GM15510 (cell line): ENCODE data around the gene VHLL.
A peak's percentile ranks its signal among the peaks of the same experiment; 100 is the strongest.

Experiments used
- POLR2A ChIP-seq: IDR thresholded peaks from 3 replicates; pipeline ENCODE4 v1.6.1; 2011; ENCODE audit warnings: borderline replicate concordance; ENCODE audit not compliant: insufficient read length; ENCODE audit errors: extremely low read depth

VHLL gene

DNA sequence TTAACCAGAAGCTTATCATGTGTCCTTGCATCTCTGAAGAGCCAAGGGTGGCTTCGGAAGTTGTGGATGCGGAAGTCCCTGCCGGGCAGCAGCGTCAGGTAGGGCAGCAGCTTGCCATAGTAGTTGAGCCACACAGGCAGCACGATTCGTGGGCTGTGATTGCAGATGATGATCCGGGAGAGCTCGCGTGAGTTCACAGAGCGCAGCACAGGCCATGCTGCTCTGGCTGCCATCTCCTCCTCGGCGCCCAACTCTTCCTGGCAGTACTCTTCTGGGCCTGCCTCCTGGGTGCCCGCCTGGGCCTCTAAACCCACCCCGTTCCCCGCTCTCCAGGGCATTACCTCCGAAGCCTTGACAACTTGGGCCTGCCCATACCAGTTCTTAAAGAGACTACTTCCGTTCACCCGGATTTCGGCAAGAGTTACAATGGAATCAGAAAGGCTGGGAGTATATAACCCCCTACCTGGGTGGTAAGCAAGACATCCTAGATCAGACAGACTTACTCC is at the start of gene VHLL:
Gene VHLL (minus strand): TSS at position 456 of the 506 bp plus-strand sequence. CDS start 118 bp downstream, at position 338.
- TF ChIP-seq POLR2A, result no peak

DNA sequence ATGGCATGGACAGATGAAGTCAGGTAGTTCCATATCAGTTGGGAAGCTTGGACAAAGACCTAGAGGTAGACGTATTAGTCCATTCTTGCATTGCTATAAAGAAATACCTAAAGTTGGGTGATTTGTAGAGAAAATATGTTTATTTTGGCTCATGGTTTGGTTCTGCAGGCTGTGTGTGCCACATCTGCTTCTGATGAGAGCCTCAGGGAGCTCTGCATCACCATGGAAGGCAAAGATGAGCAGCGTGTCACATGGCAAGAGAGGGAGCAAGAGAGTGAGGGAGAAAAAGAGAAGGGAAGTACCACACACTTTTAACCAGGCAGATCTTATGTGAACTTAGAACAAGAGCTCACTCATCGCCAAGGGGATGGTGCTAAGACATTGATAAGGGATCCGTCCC is 48.2 kb upstream of the VHLL start:
- TF ChIP-seq POLR2A, result no peak

DNA sequence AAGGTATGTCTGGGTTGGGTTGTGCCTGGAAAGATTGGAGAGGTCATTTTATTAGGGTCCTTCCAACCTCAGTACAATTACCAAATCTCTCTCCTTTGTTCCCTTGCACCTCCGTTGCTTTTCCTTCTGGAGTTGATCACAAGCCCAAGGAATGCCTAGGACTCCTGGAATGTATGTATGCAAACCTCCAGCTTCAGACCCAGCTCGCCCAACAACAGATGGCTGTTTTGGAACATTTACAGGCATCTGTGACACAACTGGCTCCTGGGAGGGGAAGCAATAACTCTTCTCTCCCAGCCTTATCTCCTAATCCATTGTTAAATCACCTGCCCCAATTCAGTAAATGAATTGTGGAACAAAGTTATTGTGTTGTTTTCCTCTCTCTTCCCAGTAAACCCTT is 47.5 kb upstream of the VHLL start:
- TF ChIP-seq POLR2A, result no peak

DNA sequence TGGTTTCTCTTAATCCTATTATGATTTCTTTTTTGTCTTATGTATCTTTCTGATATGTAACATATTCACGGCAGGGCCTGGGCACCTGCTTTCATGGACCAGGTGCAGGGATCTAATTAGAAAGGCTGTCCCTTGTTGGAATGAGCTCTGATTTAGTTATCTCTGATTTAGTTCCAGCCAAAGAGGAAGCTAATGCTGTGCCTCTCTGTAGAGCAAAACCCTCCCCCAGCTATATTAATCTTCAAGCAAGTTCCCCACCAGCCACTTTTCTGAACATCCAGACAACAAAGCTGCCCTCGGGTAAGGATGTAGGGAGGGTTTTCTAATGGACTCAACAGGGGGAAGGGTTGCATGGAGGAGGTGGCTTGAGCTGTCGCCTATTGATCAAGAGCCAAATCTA is 45.3 kb upstream of the VHLL start:
- no peak for TF ChIP-seq POLR2A

DNA sequence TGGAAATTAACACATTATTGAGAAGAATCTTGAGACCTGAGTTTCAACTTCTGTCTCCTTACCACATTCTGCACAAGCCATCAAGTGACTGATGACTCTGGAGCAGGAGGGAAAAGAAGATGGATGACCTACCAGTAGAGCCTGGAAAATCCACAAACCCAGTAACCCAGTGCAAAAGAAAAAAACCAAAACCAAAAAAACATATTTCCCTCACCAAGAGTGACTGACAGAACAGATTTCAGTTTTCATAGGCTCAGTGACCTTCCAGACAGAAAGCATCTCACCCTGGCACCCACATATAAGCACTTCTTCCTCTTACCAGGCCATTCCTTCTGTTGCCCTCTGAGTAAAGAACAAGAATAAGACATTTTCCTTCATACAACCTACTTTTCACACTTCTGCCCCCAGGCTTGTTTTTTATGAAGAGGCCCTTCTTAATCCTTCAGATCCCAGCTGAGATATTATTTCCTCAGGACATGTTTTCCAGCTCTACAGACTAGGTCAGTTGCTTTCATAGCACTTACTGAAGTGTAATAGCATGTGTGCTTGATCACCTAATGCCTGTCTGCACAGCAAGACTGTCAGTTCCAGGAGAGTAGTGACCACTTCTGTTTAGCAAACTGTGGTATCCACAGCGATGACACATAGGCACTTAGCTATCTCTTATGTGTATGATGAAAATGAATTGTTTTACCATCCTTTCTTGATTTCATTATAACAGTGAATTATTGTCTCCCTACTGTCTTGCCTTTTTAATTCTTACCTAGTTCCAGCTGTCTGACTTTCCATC is 43.3 kb upstream of the VHLL start:
- no peak for TF ChIP-seq POLR2A

DNA sequence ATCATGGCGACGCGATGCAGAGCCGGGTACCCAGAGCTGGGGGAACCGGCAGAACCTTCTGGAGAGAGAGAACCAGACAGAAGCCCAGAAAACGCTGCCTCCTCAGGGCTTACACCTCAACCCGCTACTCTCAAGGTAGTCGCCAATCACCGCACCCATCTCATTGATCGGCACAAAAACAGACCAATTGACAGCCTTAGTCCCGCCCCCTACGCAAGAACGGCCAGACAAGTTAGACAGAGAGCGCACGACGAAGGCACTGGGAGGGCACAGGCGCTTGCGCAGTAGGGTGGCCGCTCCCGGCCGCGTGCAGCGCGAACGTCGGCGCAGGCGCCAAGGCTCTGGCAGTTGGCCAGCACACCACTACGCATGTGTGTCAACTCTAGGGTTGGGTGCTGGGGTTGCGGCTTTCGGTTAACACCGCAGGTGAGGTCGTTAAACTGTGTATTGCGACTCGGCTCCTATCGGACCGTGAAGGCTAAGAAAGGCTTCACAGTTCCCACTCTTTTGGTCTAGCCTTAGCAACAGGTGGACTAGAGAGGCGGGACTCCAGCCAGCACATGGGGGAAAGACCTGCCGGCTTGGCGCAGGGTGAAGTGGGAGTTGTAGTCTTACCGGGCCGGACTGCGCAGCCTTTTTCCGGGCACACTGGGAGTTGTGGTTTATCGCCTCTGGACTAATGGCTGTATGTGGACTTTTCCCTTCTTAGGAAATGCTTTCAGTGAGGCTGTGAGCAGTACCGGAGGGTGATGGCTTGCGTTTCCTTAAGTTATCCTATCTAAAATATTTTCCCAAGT is 39.3 kb upstream of the VHLL start, which contains the start of the genes CCT3 and TSACC:
Gene CCT3 (minus strand): TSS at position 113 of the 797 bp plus-strand sequence. CDS start 108 bp downstream, at position 5.
Gene TSACC (plus strand): TSS at position 347 of the 797 bp plus-strand sequence. CDS start 1,232 bp downstream, outside the sequence.
- peak; percentile 87 for TF ChIP-seq POLR2A

DNA sequence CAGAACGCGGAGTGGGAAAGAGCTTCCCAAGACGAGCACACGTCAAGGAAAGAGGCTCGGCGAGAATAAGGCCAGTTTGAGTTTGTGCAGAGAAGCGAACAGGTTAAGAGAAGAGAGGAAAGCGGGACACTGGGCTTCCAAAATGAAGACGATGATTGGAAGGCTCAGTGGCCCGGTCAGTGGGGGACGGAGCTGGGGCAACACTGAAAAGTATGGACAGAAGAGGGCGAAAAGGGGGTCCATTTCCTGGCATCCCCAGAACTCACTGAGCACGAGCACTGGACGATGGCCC is 38.7 kb upstream of the VHLL start:
- TF ChIP-seq POLR2A, result no peak

DNA sequence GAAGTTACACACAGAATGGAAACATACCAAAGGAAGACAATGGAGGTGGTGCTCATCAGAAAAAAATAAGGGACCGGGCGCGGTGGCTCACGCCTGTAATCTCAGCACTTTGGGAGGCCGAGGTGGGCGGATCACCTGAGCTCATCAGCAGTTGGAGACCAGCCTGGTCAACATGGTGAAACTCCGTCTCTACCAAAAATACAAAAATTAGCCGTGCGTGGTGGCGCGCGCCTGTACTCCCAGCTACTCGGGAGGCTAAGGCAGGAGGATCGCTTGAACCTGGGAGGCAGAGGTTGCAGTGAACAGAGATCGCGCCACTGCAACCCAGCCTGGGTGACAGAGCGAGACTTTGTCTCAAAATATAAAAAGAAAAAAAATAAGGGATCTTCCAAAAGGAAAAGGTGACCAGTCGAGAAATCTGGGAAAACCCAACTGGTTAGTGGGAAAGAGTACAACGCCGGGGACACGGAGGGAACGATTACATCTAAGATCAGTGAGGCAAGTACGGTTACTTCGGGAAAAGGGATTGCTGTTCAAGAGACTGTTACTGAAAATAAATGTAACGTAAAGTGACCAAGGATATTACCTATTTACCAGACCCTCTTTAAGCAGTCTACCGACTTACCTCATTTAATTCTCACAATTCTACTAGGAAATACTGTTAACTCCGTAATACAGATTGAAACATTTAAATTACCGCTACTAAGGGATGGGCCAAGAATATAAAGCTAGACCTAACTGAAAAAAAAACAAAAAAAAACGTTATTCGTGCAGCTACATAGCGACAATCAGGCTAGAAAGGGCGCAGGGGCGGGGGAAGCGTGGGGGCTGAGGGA is 38.2 kb upstream of the VHLL start:
- TF ChIP-seq POLR2A, result no peak

DNA sequence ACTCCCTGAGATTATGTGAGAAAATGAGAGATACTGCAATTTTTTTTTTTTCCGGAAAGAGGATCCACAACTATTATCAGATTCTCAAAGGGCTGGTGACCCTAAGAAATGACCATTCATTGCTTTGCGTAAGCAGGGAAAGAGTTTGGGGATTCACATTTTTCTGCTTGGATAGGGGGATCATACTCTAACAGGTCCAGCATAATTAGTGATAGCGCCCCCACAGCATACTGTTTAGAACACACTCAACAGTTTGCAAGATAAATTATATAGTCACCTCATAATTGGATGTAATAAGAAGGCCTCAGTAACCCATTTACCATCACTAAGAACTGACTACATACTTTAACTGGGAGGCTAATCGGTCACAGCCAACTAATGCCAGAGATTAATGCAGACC is 37.1 kb upstream of the VHLL start:
- TF ChIP-seq POLR2A, result no peak

DNA sequence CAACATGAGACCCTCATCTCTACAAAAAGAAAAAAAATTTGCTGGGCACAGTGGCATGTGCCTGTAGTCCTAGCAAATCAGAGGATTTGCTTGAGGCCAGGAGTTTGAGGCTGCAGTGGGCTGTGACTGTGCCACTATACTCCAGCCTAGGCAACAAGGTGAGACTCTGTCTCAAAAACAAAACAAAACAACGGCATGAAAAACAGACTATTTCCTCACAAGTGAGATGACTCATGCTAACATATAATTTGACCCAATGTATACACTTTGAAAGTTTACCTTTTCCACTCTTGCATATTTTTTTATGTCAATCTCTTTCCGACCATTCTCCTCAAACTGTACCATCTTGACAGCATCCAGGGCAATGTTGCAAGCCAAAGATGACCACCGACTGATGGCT is 21.5 kb upstream of the VHLL start:
- no peak for TF ChIP-seq POLR2A

DNA sequence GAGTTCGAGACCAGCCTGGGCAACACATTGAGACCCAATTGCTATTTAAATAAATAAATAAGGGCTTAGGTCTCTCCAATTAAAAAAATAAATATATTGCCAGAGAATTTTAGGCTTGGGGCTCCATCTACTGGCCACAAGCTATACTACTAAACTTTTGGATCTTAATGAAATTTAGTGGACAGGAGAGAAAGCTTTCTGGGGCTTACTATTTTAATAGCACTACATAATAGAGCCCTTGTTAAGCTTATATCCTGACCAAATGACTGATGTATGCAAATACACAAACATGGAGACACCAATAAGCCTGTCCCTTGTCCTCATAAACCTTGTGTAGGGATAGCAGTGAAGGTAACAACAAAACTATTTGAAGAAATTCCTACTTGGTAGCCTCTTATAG is 20.6 kb upstream of the VHLL start:
- no peak for TF ChIP-seq POLR2A

DNA sequence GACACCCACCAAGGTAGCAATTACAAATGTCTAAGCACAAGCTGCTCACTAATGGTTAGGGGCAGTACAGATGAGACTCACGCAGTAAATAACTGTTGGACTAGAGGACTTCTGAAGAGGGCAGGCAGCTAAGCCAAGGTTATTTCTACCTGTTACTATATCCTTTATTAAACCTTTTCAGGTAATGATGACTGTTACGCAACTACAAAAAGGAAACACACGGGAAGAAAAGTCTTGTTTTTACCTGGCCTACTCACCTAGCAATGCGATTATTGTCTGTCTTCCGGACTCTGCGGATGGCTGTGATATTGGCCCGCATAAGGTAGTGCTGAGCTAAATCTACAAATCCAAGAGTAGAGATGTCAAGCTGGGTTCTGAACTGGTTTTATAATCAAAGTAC is 17.8 kb upstream of the VHLL start:
- no peak for TF ChIP-seq POLR2A

DNA sequence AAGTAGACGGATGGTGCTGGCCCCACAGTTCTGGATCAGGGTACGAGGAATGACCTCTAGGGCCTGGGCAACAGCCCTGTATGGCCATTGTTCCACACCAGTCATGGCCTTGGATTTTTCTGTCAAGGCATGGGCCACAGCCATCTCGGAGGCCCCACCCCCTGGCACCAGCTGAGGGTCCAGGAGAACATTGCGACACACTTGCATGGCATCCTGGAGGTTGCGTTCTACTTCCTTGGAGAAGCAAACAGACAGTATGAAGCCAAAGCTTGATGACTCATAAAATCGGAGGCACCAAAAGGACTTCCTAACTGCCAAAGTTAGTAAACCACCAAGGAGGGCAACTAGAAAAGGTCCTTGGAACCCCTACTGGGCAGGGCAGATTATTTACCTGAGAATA is 11.9 kb upstream of the VHLL start:
- no peak for TF ChIP-seq POLR2A

DNA sequence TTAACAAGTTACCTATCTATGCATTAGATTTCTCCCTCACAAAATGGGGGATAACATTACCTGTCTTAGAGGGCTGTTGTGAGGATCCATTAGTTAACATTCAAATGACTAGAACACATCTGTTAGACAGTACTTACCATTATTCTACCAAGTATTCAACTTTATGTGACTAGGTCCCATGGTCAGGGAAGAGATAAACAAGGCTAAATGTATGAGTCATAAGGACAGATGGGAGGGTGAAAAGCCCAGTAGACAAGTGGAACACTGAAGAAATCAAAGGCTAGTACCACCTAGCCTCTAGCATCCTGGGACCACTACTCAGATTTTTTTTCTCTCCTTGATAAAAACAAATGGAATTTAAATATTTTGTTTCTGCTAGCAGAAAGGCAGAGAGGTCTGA is 9.0 kb upstream of the VHLL start:
- TF ChIP-seq POLR2A, result no peak

DNA sequence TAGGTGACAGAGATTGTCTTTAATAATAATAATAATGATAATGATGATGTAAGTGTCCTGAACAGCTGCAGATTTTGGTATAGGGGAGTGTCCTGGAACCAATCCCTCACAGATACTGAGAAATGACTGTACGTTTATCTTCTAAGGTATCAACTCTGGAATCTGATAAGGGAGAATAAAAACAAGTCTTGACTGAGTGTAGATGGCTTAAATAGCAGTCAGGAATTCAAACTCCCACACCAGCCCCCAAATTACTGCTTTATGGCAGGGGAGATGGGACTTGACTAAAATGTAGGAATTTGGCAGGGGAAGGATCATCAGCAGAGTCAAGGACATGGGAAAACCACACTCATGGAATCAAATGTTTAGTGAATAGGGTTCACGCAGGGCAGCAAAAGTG is 6.1 kb upstream of the VHLL start:
- TF ChIP-seq POLR2A, result no peak
